Activated CD4-positive, alpha-beta T cell treated with anti-CD3 and anti-CD28 coated beads for 4 hours (primary cell): ENCODE results near the gene CTBP1.

ENCODE experiments used
- DNase-seq, 2 donors: peaks; one replicate each; pipeline ENCODE4 v3.0.0-alpha.2; 2020

Gene CTBP1

DNA sequence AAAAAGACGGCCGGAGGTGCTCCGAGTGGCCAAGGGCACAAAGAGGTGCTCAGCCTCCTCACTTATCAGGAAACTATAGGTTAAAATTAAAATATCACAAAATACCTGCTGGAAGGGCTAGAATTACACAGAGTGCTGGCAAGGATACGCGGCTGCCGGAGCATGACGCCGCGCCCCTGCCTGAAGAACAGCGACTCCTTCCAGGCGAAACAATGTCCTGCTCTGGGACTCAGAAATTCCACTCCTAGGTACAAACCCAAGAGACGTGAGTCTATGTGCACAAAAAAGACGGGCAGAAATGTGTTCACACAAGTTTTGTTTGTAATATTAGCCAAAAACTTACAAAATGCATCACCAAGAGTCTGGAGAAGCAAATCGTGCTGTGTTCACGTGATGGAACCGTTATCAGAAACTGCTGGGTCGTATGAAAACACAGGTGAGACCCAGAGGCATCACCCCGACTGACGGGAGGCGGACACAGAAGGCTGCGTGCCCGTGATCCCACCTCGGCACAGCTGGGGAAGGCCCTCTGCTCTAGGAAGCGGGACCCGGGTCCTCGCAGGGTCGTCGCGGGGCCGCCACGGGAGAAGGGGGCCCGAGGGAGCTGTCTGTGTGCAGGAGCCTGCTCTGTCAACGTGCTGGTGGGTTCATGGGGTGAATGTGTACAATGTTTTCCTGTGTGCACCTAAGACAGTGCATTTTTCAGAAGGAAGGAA lies 27.6 kb downstream of the CTBP1 start:
- no peak for DNase-seq

DNA sequence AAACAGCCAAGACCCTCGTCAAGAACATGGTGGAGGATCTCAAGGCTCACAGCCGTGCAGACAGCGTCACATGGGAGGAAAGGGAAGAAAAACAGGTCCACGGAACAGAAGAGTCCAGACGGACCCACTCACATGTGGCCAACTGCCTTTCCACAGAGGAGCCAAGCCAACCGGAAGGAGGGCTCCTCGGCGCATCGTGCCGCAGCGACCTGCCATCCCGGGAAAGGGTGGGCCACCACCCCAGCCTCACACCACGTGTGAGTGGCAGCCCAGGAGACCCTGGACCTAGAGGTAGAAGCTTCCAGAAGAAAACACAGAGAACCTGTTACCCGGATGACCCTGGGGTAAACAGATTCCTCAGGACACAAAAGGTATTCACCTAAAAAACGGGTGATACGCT lies 28.4 kb downstream of the CTBP1 start:
- no peak for DNase-seq

DNA sequence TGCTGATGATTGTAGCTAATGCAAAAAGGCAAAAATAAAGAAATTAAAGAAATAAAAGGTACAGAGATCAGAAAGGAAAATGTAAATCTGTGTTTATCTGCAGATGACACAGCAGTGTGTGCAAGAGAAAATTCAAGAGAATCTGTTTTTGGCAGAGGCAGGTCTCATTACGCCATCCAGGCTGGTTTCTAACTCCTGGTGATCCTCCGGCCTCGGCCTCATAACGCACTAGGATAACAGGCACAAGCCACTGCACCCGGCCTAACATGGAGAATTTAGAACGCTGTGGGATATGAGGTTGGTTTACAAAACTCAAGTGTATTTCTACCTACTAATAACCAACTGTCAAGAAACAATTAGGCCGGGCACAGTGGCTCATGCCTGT lies 29.4 kb downstream of the CTBP1 start:
- no peak for DNase-seq

DNA sequence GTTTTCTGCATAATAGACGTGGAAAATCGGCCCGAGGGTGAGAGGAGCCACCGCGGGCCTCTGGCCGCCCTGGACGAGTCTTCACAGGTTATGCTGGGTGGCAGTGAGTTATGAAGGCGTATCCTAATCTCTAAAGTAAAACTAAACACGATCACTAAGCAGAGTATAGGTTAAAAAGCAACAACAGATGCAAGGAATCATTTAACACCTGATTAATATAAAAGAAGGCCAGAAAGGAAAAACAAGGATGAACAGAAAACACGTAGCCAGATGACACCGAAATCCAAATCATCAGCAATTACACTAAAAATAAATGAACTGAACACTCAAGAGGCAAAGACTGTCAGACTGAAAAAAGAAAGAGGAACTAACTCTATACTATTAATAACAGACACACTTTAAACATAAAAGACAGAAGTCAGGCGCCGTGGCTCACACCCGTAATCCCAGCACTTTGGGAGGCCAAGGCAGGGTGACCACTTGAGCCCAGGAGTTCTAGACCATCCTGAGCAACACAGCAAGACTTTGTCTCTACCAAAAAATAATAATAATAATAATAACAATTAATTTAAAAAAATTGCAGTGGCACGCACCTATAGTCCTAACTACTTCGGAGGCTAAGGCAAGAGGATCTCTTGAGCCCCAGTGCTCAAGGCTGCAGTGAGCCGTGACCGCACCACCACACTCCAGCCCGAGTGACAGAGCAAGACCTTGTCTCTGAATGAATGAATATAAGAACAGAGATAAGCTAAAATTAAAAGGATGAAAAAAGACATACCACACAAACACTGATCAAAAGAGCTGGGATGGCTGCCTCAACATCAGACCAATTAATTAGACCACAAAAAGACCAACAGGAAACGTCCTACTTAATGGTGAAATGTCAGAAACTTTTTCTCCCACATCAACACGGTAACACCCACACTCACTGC lies 30.0 kb downstream of the CTBP1 start:
- DNase-seq = no peak

DNA sequence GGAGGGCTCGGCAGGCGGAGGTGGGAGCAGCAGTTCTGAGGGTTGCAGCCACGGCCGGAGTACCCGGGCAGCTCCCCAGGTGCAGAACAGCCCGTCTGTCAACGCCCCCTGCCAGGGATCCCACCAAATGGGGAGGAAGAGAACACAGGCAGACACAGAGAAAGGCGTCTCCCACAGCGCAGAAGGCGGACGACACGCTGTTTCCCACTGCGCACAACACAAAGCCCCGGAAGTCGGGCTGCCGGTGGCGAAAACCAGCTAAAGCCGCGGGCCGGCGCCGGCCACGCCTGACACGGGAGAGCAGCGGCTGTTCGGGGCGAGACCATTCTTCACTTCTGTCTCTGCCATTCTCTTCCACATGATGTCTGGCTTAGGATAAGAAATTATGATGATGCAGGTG lies 31.6 kb downstream of the CTBP1 start:
- no peak for DNase-seq

DNA sequence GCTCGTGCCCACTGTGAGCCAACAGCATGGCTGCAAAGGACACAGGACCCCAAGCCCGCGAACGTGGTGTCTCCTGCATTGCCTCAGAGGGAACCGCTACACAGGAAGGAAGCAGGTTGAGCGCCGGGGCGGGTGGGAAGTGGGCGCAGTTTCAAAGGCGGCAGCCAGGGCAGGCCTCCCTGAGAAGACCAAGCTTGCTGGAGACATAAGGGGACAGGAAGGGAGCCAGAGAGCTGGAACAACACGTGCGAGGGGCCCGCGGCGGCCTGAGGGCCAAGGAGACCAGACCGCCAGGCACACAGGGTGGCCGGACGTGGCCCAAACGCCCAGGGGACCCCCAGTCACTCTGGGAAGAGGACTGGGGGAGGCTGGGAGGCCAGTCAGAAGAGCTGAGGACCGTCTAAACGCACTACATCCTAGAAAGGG lies 32.0 kb downstream of the CTBP1 start:
- peak; percentile 40 to 43 for DNase-seq

DNA sequence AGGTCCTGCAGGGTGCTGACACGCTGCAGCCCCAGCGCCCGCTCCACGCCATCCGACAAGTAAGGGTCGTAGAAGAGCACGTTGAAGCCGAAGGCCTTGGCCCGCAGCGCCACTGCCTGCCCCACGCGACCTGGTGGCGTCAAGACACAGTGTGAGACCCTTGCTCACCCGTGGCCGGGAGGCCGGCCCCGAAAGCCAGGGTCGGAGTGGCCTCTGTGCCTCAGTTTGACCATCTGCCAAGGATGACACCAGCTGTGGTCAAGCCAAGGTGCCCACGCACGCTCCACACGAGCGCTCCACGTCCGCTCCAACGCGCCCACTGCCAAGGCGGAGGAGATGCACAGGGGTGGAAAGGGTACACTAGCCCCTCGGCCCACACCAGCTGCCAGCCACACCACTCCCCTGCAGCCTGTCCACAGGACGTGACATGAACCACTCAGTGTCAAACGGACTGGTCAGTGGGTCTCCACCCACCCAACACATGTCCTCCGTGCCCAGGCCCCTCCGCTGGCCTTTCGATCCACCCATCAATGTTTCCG lies 32.8 kb downstream of the CTBP1 start:
- no peak for DNase-seq

DNA sequence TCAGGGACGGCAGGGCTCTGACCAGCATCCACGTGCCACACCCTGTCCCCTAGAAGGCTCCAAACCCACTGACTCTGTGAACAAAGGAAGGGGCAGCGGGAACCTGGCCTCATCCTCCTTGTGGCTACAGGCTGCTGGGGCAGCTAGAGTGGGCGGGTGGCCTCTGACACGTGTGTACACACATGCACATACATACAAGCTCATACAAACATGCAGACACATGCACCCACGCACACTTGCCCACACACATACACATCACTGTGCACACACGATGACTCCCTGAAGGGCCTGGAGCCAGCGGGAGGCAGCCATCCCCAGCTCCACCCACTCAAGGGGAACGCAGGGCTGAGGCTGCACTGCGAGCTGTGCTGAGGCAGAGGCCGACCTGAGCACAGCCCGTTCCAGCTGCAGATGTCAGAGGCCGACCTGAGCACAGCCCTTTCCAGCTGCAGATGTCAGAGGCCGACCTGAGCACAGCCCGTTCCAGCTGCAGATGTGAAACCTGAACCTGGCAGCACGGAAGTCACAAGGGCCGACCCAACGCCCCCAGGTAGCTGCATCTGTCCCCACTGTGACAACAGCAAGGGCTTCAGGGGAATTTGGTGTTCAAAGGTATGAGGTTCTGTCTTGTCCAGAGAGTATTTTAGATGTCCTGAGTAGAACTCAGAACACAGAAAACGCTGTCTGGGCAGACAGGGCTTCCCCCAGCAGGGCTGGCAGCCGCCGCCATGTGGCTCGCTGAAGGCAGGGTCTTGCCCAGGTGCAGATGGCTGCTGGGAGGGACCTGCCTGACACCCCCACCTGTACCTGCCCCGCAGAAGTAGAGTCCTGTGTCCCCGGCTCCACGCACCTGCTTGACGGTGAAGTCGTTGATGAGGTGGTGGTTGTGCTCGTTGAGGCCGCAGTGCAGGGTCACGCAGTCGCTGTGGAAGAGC lies 33.5 kb downstream of the CTBP1 start:
- no peak for DNase-seq

DNA sequence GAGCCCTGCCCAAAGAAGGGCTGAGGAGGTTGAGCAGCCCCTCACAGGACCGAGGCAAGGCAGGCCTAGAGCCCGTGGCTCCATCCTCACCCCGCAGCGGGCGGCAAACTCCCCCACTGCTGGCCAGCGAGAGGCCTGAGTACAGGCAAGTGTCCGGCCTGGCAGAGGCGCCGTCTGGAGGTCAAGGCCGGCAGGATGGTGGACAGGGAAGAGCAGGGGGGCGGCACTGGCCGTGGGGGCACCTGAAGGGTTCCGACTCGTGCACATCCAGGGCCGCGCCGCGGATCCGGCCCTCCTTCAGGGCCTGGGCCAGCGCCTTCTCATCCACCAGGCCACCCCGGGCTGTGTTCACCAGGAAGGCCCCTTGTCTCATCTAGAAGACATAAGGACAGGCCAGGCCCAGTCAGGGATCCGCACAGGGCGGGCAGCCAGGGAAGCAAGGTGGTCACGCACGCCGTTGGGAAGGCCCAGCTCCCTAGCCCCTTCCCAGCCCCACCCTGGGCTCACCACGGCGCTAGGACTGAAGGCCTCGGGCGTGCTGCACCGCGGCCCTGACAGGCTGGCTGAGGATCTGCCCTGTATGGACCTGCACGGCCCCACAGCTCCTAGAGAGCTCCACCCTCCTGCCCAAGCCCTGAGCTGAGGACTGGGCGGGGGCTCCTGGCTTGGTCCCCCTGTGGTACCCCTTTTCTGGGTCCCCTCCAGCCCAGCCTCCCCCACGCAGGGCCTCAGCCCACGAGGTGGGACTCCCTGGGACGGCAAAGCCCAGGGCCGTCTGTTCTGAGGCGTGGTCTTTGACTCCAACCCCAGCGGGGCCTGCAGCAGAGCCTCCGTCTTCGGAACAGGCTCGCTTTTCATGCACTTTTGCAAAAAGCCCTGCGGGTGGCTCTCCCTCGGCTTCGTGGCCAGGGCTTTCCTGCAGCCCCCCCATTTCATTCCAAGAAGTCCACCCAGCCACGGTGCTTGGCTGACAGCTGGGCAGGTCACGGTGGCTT lies 34.5 kb downstream of the CTBP1 start:
- DNase-seq = no peak

DNA sequence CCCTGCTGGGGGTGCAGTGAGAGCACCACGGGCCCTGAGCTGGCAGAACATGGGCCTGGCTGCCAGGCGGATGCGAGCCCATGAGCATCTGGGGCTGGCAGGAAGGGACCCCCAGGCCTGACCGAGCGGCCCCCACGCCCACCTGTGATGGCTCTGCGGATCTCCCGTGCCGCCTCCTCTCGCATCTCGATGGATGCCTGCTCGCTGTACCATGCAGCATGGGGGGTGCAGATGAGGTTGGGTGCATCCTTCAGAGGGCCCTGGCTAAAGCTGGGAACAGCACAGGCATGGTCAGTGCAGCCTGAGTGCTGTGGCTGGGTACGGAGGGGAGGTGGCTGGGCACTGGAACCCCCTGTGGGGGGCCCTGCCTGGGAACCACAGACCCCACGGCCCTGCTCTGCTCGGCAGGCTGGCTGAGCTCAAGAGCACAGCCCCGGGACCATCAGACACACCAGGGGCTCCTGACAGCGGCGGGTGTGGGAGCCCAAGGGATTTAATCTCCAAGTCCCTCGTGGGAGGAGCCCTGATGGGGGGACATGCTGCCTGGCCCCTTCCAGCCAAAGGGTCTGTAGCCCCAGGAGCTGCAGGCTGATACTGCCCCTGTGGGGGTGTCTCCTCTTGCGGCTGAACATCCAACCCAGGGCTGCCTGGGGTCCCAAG lies 35.5 kb downstream of the CTBP1 start:
- no peak for DNase-seq

DNA sequence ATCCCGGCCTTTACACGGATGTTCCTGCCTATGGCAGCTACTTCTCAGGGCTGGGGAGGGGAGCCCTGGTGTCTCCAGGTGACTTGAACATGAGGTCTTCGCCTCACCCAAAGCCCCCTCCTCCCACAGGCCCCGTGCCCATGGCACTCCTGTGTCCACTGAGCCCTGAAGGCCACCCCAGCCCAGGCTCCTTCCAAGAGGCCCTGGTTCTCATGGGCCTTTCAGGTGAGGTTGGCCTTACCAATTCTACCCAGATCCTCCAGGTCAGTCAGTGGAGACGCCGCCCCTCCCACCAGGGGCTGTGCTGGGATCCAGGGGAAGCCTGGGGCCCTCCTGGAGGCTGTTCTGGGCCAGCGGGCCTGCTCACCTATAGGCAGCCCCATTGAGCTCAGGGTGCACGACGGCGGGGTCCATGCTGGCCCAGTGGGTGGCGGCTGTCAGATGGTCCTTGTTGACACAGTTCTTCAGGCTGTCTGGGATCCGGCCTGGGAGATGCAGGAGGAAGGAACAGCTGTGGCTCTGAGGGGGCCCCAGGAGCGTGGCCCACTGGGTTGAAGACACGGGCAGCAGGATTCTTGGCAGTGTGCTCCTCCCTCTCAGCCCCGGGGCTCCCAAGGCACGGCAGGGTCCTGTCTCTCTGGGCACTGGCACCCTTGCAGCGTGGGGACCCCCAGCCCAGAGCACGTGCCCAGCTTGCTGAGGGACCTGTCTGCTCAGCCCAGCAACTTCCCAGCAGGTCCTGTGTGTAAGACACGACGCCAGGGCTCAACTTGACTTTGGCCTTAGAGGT lies 36.2 kb downstream of the CTBP1 start:
- DNase-seq = no peak

DNA sequence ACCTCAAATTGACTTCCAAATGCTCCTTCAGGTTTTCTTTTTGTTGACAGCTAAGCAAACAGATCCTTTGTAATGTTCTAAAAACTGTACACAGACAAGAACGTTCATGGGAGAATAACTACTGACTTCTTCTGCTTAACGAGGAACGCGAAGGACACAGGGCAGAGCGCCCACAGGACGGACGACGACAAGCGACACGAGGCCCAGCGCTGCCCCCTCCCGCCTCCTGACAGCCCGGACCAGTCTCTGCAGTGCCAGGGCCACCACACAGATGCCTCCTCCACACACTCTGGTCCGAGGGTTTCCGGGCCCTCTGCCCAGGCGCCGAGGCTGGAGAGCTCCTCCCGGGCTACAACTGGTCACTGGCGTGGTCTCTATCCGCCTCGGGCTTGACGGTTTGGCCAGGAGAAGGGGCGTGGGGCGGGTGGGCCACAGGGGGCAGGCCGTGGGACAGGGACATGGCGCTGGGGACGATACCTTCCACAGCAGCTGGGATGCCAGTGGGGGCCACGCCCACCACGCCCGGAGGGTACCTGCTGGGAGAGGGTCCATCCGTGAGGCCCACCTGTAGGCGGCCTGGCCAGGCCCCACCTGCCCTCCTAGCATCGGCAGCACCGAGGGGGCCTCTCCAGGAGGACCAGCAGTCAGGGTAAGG lies 36.9 kb downstream of the CTBP1 start:
- DNase-seq = no peak

DNA sequence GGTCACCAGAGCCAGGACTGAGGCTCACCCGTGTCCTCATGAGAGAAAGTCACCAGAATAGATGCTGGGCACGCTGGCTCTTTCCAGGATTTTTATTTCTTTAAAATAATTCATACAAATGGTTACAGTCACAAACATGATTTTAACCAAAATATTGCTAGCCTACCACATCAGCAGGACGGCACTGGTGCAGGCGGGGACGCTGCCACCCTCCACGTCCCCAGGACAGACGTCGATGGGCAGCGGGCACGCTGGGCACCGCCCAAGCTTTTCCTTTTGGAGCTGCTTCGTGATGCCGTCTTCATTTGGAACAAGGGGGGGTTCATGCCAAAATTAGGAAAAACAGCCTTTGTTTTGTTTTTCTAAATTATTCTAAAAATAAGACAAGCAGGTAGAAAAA lies 37.6 kb downstream of the CTBP1 start:
- no peak for DNase-seq

DNA sequence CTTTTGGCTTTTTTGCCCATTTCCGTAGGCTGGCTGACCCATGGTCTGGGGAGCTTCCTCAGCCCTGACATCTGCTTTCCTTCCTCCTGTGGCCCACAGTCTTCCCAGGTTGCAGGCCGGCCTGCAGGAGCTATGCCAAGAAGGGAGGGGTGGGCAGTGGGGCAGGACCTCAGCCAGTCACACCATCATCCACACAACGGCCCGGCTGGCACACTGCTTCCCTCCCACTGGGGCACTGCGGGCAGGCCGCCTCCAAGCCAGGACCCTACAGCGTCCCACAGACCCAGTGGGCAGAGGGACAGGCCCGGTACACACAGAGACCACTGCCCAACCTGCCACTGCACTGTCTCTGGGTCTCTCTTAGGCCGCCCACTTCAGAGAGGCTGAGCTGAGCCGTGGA lies 38.0 kb downstream of the CTBP1 start:
- no peak for DNase-seq

DNA sequence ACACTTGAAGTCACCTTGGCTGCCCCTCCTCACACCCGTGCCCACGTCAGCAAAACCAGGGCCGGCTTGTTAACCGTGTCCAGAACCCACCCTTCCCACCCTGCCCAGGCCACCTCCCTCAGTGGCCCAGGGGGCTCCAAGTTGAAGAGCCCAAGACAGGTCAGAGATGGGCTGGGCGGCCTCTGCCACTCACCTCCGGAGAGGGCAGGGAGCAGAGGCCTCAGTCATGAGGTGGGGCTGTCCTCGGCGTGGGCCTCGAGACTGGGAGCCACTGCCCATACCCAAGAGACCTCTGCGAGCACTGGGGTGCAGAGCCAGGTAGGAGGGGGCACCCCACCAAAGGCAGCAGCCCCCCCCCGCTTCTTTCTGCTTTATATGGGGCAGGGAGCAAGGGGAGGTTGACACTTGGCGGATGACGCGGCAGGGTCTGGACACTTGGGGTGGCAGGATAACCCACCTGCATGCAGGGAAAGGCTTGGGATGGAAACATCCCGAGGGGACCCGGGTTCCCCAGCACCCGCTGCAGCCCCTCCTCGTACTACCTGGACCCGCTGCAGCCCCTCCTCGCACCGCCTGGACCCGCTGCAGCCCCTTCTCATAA lies 38.6 kb downstream of the CTBP1 start:
- no peak for DNase-seq

DNA sequence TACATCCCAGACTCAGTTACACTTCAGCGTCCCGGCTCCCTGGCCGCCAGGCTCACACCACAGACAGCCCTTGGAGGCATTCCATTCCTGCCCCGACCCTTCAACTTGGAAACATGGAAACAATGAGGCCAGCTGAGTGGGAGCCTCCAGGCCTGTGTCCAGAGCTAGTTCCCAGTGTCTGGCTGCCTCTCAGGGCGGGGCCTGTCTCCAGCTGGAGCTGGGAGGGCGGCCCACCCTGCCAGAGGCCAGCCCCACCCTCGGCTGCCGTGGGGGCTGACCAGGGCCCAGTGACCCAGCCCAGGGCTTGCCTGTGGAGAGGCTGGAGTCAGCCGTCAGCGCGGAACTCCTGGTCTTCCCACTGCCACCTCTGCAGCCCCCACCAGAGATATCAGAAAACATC lies 39.1 kb downstream of the CTBP1 start:
- DNase-seq = no peak

DNA sequence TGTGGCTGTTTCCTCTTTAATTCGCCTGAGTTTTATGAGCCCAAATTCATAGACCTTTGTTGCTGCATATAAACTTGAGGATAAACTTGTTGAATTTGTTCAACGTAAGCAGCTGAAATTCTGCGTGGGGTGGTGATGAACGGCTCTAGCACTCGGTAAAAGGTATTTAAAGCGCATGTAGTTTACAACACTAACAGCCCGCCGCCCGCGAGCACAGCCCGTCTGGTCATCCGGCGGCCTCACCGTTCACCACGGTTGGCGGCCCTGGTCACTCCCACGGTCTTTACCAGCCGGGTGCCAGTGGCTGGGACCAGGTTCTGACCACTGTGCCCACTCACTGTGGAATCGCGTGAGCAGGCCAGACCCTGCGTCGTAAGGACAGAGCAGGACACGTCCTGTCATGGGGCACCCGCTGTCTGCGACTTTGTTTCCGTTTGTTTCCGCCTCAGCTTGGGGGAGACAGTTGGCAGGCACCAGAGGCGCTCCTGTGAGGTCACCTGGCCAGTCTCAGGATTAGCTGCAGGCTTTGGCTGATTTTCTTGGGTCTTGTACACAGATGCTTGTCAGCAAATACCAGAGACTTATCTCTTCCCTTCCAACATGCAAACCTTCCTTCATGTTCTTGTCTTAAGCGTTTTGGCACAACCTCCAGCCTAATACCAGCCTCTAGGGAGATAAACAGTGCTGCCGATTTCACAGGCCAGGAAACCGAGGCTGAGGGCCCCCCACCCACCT lies 39.8 kb downstream of the CTBP1 start:
- DNase-seq = no peak

DNA sequence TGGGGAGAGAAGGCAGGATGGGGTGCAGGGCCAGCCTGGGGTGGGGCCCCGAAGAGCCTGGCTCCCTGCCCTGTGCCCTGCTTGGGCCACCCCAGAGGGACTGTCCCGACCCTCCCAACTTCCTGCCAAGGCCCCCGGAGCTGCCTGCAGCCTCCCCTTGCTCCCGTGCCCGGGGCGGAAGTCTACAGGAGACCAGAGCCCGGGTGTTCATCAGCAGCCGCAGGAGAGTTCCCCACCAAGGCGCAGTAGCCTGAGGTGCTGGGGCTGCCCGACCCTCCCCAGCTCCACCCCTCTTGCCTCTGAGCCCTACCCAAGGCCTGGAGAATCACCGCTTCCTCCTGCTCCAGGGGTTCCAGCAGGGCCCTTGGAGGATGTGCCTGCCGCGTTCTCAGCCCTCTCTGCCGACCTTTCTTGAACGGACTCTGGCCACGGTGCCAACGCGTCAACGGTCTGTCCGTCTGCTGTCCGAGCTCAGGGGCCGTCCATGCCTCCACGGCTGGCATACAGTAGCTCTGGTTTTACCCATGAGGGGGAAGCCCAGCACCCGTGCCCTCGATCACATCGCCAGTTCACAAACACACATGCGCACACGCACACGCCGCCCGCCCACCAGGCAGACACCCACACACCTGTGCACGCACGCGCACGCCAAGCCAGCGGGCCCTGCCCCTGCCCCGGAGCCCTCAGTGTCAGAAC lies 40.5 kb downstream of the CTBP1 start:
- DNase-seq = no peak
